ENCODE measurements around the gene CFTR.

DNA sequence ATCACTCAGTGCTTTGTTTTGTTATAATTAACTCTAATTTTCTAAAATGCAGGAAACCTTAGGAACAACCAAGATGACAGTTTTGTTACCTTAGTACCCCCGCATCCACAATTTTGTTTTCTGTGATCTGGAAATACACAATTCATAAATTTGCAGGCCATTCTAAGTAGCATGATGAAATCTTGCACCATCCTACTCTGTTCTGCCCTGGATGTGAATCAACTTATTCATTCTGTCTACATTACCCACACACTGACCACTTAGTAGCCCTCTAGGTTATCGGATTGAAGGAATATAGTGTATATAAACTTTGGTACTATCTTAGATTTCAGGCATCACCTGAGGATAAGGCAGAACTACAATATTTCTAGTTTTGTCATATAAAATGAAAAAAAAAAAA lies 237.5 kb downstream of the CFTR start:
- no peak for TF ChIP-seq ZNF217 (IDR thresholded peaks at IDR 0.05)
- no peak for TF ChIP-seq POLR2A (IDR thresholded peaks at IDR 0.05; ENCODE audit: low read depth, low read length)
- TF ChIP-seq ZBTB11 (CRISPR knock-in tag; IDR thresholded peaks at IDR 0.05): no peak
- no peak for TF ChIP-seq NFYA (IDR thresholded peaks at IDR 0.05; ENCODE audit: borderline replicate concordance, low read depth, low read length)

Measured in GM12878 (cell line).